Measurements from ENCODE around the gene CALD1.

Gene CALD1

GRCh38 chr7:134758981-134759380 lies 20.5 kb upstream of the CALD1 start:
- DNase-seq (ENCODE audit: extremely low read depth in 1 of 2, low read depth in 1 of 2) = no peak

DNA sequence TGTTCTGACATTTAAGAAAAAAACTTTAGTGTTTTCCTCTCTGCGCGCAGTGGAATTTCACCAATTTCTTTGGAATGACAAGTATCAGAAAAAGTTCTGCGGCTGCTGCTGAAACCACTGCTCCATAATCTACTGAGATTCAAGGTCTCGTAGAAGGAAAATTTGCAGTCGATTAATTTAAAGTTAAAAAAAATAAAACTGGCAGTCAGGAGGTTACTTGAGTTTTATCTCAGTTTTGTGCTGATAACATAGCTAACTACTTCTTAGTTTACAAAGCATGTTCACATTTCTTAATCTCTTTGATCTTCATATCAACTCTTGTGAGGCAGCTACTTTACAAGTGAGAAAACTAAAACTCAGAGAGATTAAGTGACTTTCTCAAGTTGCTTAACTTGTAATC lies 18.2 kb upstream of the CALD1 start:
- no peak for DNase-seq (ENCODE audit: extremely low read depth in 1 of 2, low read depth in 1 of 2)

GRCh38 chr7:134763960-134764359 lies 15.5 kb upstream of the CALD1 start:
- DNase-seq (ENCODE audit: extremely low read depth in 1 of 2, low read depth in 1 of 2) = no peak

- DNase-seq (ENCODE audit: extremely low read depth in 1 of 2, low read depth in 1 of 2) = no peak
These were observed 15.1 kb upstream of the CALD1 start for GRCh38 chr7:134764365-134764764.

GRCh38 chr7:134766779-134767519 lies 12.5 kb upstream of the CALD1 start:
- DNase-seq (ENCODE audit: extremely low read depth in 1 of 2, low read depth in 1 of 2) = no peak

- DNase-seq (ENCODE audit: extremely low read depth in 1 of 2, low read depth in 1 of 2) = no peak
These were observed 11.8 kb upstream of the CALD1 start for GRCh38 chr7:134767520-134768168.

- no peak for DNase-seq (ENCODE audit: extremely low read depth in 1 of 2, low read depth in 1 of 2)
These were observed 11.2 kb upstream of the CALD1 start for GRCh38 chr7:134768243-134768642.

- DNase-seq (ENCODE audit: extremely low read depth in 1 of 2, low read depth in 1 of 2) = no peak
These were observed 8.8 kb upstream of the CALD1 start for GRCh38 chr7:134770676-134771075.

GRCh38 chr7:134771111-134771510 lies 8.3 kb upstream of the CALD1 start:
- no peak for DNase-seq (ENCODE audit: extremely low read depth in 1 of 2, low read depth in 1 of 2)

DNA sequence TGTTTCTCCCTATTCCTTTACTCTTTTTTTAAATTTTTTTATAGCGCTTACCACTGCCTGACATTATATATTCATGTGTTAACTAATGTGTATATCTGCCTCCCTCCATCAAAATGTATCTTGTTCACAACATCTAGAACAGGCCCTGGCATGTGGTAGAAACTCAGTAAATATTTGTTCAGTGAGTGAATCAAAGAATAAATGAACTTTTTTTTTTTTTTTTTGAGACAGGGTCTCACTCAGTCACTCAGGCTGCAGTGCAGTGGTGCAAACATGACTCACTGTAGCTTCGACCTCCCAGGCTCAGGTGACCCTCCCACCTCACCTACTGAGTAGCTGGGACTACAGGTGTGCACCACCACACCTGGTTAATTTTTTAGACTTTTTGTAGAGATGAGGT lies 7.5 kb upstream of the CALD1 start:
- no peak for DNase-seq (ENCODE audit: extremely low read depth in 1 of 2, low read depth in 1 of 2)

DNA sequence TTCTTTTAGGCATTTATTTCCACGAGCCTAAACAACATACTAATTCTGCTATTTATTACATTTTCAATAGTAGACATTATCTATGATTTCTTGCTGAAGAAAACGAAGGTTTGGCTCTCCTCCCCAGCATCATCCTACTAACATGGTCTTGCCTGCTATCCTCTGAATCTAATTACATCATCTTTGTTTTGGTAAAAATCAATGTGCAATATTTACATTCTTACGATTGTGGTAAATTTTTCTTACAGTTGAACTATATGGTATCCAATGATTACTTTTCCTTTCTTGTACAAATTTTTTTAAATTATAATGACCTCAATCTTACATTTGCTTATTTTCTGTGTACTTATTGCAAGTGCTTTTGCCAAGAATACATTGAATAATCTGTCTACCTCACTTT lies 7.0 kb upstream of the CALD1 start:
- no peak for DNase-seq (ENCODE audit: extremely low read depth in 1 of 2, low read depth in 1 of 2)

DNA sequence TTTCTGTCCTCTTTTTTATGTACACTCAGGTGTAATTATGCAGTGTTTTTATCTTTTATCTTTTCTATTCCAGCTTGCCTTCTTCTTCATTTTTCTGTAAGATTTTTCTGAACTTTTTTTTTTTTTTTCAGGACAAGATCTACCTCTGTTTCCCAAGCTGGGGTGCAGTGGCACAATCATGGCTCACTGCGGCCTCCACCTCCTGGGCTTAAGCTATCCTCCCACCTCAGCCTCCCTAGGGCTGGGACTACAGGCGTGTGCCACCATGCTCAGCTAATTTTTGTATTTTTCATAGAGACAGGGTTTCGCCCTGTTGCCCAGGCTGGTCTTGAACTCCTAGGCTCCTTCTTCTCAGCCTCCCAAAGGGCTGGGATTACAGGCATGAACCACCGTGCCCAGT lies 6.3 kb upstream of the CALD1 start:
- DNase-seq (ENCODE audit: extremely low read depth in 1 of 2, low read depth in 1 of 2) = no peak

GRCh38 chr7:134774119-134774518 lies 5.3 kb upstream of the CALD1 start:
- no peak for DNase-seq (ENCODE audit: extremely low read depth in 1 of 2, low read depth in 1 of 2)

GRCh38 chr7:134777470-134777869 lies 2.0 kb upstream of the CALD1 start:
- DNase-seq (ENCODE audit: extremely low read depth in 1 of 2, low read depth in 1 of 2) = no peak

GRCh38 chr7:134777908-134778580 lies 1.4 kb upstream of the CALD1 start:
- no peak for DNase-seq (ENCODE audit: extremely low read depth in 1 of 2, low read depth in 1 of 2)

DNA sequence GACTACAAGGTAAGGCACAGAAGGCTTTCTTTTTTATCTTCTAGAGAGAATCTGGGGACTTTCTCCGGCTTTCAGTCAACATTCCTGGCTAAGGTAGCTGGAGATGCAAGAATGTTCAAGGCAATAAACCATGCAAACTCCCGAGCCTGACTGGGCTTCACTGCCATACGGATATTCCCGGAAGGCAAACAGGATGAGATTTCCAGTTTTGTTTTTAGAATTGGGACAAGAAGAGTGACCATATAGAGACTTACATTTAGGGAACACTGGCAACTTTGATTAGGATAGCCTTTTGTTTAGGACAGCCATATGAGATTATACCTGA lies 269 bp downstream of the CALD1 start:
- DNase-seq (ENCODE audit: extremely low read depth in 1 of 2, low read depth in 1 of 2) = no peak

- DNase-seq (ENCODE audit: extremely low read depth in 1 of 2, low read depth in 1 of 2) = no peak
These were observed 863 bp downstream of the CALD1 start for GRCh38 chr7:134780166-134780828.

DNA sequence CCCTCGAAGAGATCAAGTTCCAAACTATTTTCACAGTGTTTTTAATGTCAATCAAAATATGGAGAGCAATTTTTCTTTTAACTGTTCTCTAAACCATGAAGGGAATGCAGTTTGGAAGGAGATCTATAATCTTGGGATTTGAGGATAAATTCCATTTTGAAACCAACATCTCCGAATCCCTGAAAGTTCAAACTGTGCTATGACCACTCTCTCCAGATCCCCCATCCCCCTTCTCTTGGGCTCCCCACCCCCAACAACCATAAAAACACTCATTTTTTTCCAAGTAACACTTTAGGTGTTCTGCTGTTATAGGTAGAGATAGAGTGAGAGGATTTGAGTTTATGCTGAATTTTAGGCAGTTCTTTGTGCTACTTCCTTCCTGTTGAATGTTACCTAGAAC lies 1.7 kb downstream of the CALD1 start:
- no peak for DNase-seq (ENCODE audit: extremely low read depth in 1 of 2, low read depth in 1 of 2)

DNA sequence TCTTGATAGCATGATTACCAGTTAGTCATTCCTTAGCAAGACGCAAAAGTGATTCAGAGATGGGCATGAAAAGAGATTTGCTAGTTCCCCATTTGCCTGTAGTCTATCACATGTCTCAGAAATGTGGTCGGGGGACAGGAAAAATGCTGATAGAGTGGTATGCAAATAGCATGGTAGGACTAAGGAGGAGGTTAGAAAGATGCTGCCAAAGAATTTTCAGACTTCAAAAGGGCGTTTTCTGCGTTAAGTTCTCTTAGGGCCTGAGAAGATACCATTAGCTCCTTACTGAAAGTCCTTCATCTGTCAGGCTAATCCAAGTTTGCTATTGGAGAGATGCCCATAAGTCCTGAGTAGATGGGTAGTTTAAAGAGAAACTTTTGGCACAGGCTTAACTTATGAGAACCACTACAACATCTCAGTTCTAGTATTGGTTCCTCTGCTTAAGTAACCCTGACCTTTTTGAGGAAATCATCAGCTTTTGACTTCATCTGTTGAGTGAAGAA lies 2.7 kb downstream of the CALD1 start:
- DNase-seq (ENCODE audit: extremely low read depth in 1 of 2, low read depth in 1 of 2) = no peak

- no peak for DNase-seq (ENCODE audit: extremely low read depth in 1 of 2, low read depth in 1 of 2)
These were observed 4.0 kb downstream of the CALD1 start for GRCh38 chr7:134783294-134784069.
